AG04449 (cell line): Measurements from ENCODE around the gene TMEM163.

ENCODE experiments used
- CTCF ChIA-PET: fragments of 350-600 bp; formaldehyde crosslinking; extraction: SDS; loops from one replicate; lab custom pipeline; 2021; ENCODE audit warnings: antibody characterized with exemption; lab: Yijun Ruan, JAX
- POLR2A ChIA-PET: fragments of 400-600, 350-600 bp; formaldehyde crosslinking; extraction: SDS; loops from one replicate; lab custom pipeline; 2020; ENCODE audit warnings: antibody characterized with exemption, inconsistent platforms; lab: Yijun Ruan, JAX
- DNase-seq: peaks from one replicate; pipeline ENCODE4 v3.0.0-alpha.2; 2010; ENCODE audit warnings: low read depth, low spot score
- H3K4me3 ChIP-seq: 2 replicates; pipeline ENCODE4 v1.5.1; 2011; ENCODE audit warnings: low read depth, mild to moderate bottlenecking, control low read depth, low read length
- CTCF ChIP-seq: IDR thresholded peaks from one replicate; pipeline ENCODE4 v1.5.1; 2011; ENCODE audit warnings: mild to moderate bottlenecking, moderate library complexity, low read length, control low read depth, inconsistent platforms; ENCODE audit not compliant: insufficient read depth; ENCODE audit errors: missing control alignments

Gene TMEM163

GRCh38 chr2:134679745-134680144 lies 39.1 kb downstream of the TMEM163 start:
- ChIA-PET POLR2A (no interaction called here), CTCF (no interaction called here)
- no peak overlapping the region for H3K4me3 ChIP-seq
- TF ChIP-seq CTCF = no peak
- DNase-seq = no peak

- ChIA-PET POLR2A (no interaction called here), CTCF (no interaction called here)
- no peak for TF ChIP-seq CTCF
- H3K4me3 ChIP-seq = no peak overlapping the region
- no peak for DNase-seq
Observed at GRCh38 chr2:134679294-134679693, 39.5 kb downstream of the TMEM163 start.

- no peak for TF ChIP-seq CTCF
- no peak for DNase-seq
- ChIA-PET CTCF (no interaction called here), POLR2A (no interaction called here)
- H3K4me3 ChIP-seq = no peak overlapping the region
Observed at GRCh38 chr2:134677856-134678756, 40.7 kb downstream of the TMEM163 start.

- ChIA-PET POLR2A (no interaction called here), CTCF (no interaction called here)
- TF ChIP-seq CTCF = no peak
- no peak for DNase-seq
- H3K4me3 ChIP-seq = no peak overlapping the region
Observed at GRCh38 chr2:134676960-134677359, 41.8 kb downstream of the TMEM163 start.

GRCh38 chr2:134675314-134675713 lies 43.5 kb downstream of the TMEM163 start:
- ChIA-PET CTCF (interaction anchor here (0.5 kb wide), 1 partner anchor 504 kb away, joined by 3 read pairs; no protein-coding TSS in a partner anchor), POLR2A (no interaction called here)
- no peak for DNase-seq
- H3K4me3 ChIP-seq = no peak overlapping the region
- no peak for TF ChIP-seq CTCF

GRCh38 chr2:134674687-134675086 lies 44.1 kb downstream of the TMEM163 start:
- ChIA-PET CTCF (interaction anchor here (0.5 kb wide), 1 partner anchor 503 kb away, joined by 3 read pairs; no protein-coding TSS in a partner anchor), POLR2A (no interaction called here)
- no peak overlapping the region for H3K4me3 ChIP-seq
- TF ChIP-seq CTCF = no peak
- no peak for DNase-seq
